CD14-positive monocyte (primary cell): ENCODE results near the gene FSHR. TPM values are rescaled to one million over a fixed set of nuclear protein-coding genes. Genes with fewer than 3 reads are reported as not detected.

Source experiments
- DNase-seq, 3 donors: peaks; one replicate each; pipeline ENCODE4 v3.0.0-alpha.2; 2011 to 2022
- H2AFZ ChIP-seq: 2 replicates; pipeline ENCODE4 v1.6.0; 2012; ENCODE audit warnings: mild to moderate bottlenecking, low read depth, low read length, inconsistent platforms; ENCODE audit not compliant: insufficient read depth, poor library complexity, severe bottlenecking
- H3K27ac ChIP-seq, 2 donors: 1 replicate in 1 of 2; 2 replicates in 1 of 2; pipeline ENCODE4 v1.5.1; 2012 to 2013; ENCODE audit warnings: low read length in 2 of 2, control low read depth in 1 of 2, inconsistent platforms in 1 of 2, low read depth in 1 of 2, mild to moderate bottlenecking in 1 of 2
- H3K27me3 ChIP-seq, 2 donors: one replicate each; pipeline versions ENCODE4 v1.6.0 to v1.6.1; 2011 to 2013; ENCODE audit warnings: low read length in 2 of 2; ENCODE audit not compliant: control insufficient read depth in 2 of 2, insufficient read depth in 2 of 2
- H3K36me3 ChIP-seq, 2 donors: replicated peaks in 1 of 2; 1 replicate in 1 of 2; 2 replicates in 1 of 2; pipeline versions ENCODE4 v1.5.1 to v1.6.1; 2012 to 2013; ENCODE audit warnings: low read length in 2 of 2, control low read depth in 1 of 2, inconsistent platforms in 1 of 2, mild to moderate bottlenecking in 1 of 2; ENCODE audit not compliant: insufficient read depth in 2 of 2, control insufficient read depth in 1 of 2
- H3K4me1 ChIP-seq, 2 donors: 1 replicate in 1 of 2; 2 replicates in 1 of 2; pipeline versions ENCODE4 v1.5.1 to v1.6.1; 2012 to 2013; ENCODE audit warnings: low read length in 2 of 2, control low read depth in 1 of 2, inconsistent platforms in 1 of 2, mild to moderate bottlenecking in 1 of 2, moderate library complexity in 1 of 2; ENCODE audit not compliant: insufficient read depth in 2 of 2, control insufficient read depth in 1 of 2
- H3K4me2 ChIP-seq: replicated peaks from 2 replicates; pipeline ENCODE3; 2012; ENCODE audit warnings: low read length, moderate library complexity, mild to moderate bottlenecking; ENCODE audit not compliant: poor library complexity, severe bottlenecking; ENCODE audit errors: extremely low read depth
- H3K4me3 ChIP-seq, 3 experiments: fragments of 200-600 bp in 1 of 3; sonication (generic) in 1 of 3; replicated peaks in 1 of 3; 1 replicate in 2 of 3; 2 replicates in 1 of 3; pipeline ENCODE4 v1.5.1; 2011 to 2013; ENCODE audit warnings: low read length in 3 of 3, mild to moderate bottlenecking in 3 of 3, control low read depth in 2 of 3, low read depth in 2 of 3, inconsistent platforms in 1 of 3, moderate library complexity in 1 of 3
- H3K79me2 ChIP-seq: 2 replicates; pipeline ENCODE4 v1.6.0; 2012; ENCODE audit warnings: mild to moderate bottlenecking, control low read depth, inconsistent platforms, low read length, moderate library complexity; ENCODE audit not compliant: insufficient read depth
- H3K9ac ChIP-seq: 2 replicates; pipeline ENCODE4 v1.6.0; 2017; ENCODE audit warnings: low read length, mild to moderate bottlenecking; ENCODE audit not compliant: insufficient read depth, poor library complexity, severe bottlenecking
- H3K9me3 ChIP-seq, 2 donors: replicated peaks in 1 of 2; 1 replicate in 1 of 2; 2 replicates in 1 of 2; pipeline versions ENCODE4 v1.5.1 to v1.6.1; 2012 to 2013; ENCODE audit warnings: low read length in 2 of 2, control low read depth in 1 of 2; ENCODE audit not compliant: control insufficient read depth in 1 of 2, insufficient read depth in 1 of 2
- H4K20me1 ChIP-seq: 2 replicates; pipeline ENCODE4 v1.6.0; 2012; ENCODE audit warnings: mild to moderate bottlenecking, low read length, control low read depth, moderate library complexity; ENCODE audit not compliant: insufficient read depth
- H3K27ac Mint-ChIP-seq, 7 donors: one replicate each; pipeline ENCODE4 v1.8.0; 2020; ENCODE audit warnings: mild to moderate bottlenecking in 7 of 7, mixed read lengths in 7 of 7, moderate library complexity in 6 of 7, inconsistent platforms in 2 of 7
- H3K27me3 Mint-ChIP-seq, 3 donors: one replicate each; pipeline ENCODE4 v1.8.0; 2021 to 2022; ENCODE audit warnings: low read depth in 3 of 3, mild to moderate bottlenecking in 3 of 3, mixed read lengths in 3 of 3, moderate library complexity in 3 of 3, inconsistent platforms in 1 of 3
- H3K36me3 Mint-ChIP-seq, 2 donors: one replicate each; pipeline ENCODE4 v1.8.0; 2020; ENCODE audit warnings: mixed read lengths in 2 of 2, inconsistent platforms in 1 of 2, mild to moderate bottlenecking in 1 of 2
- H3K4me1 Mint-ChIP-seq: one replicate; pipeline ENCODE4 v1.8.0; 2020; ENCODE audit warnings: mild to moderate bottlenecking, mixed read lengths
- H3K4me3 Mint-ChIP-seq, 2 donors: one replicate each; pipeline ENCODE4 v1.8.0; 2020; ENCODE audit warnings: mild to moderate bottlenecking in 2 of 2, mixed read lengths in 2 of 2, moderate library complexity in 1 of 2
- H3K9me3 Mint-ChIP-seq, 7 donors: one replicate each; pipeline ENCODE4 v1.8.0; 2020 to 2022; ENCODE audit warnings: mixed read lengths in 7 of 7, mild to moderate bottlenecking in 6 of 7, moderate library complexity in 6 of 7, inconsistent platforms in 2 of 7
- WGBS: methylation state at CpG from one replicate; pipeline ENCODE4 v1.1.5; 2013; ENCODE audit warnings: missing lambda C conversion rate; ENCODE audit not compliant: insufficient coverage; 5-methylcytosine and 5-hydroxymethylcytosine counted together
- intact Hi-C, 2 donors: fragments of 100-400 bp; cut with micrococcal nuclease; formaldehyde crosslinking; loops; one replicate each; pipeline versions ENCODE4 v1.15.0 to v1.15.1; 2023
- polyA plus RNA-seq, 3 donors: library from polyadenylated mRNA; depleted of rRNA in 1 of 3; unstranded in 2 of 3; stranded (reverse) in 1 of 3; fragments of 300-500 nt in 2 of 3; fragments of >200 nt in 1 of 3; fragmentation: Illumina TruSeq in 2 of 3; gene quantifications; 1 replicate in 2 of 3; 2 replicates in 1 of 3; pipeline ENCODE4 v1.2.3, GENCODE V29; 2012 to 2021
- TF ChIP-seq, protein P1 (sequence below): fragments of 200-600 bp; IDR thresholded peaks from one replicate; pipeline ENCODE4 v1.8.0; 2022; ENCODE audit warnings: antibody characterized with exemption, mild to moderate bottlenecking

FSHR gene
- polyA plus RNA-seq, 3 donors: not detected

DNA sequence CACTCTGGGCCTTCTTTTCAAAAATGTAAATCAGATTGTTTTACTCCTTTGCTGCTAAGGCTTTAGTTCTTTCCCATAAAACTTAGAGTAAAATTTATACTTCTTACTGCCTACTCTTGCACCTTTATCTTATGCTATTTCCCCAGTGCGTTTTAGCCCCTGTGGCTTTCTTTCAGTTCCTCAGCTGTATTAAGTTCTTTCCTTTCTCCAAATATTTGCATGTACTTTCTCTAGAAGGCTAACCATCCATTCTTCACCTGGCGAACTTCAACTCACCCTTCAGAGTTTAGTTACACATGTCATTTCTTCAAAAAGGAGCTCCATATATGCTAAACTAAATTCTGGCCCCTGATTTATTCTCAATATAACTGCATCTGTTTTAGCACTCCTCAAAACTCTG is 160.7 kb downstream of the FSHR start:
- 80% methylated on average over 2 of the region's 2 CpGs for WGBS
- Mint-ChIP-seq H3K4me3 (no peak overlapping the region), H3K9me3 (peaks cover 0 to 5% (median 0%) of the 10 kb centered on the region in 7 donors), H3K4me1 (no peaks in the 10 kb centered on the region), H3K36me3 (no peaks in the 10 kb centered on the region), H3K27ac (no peak overlapping the region), H3K27me3 (no peaks in the 10 kb centered on the region)
- Histone ChIP-seq H3K4me3 (no peak overlapping the region), H3K9me3 (no peaks in the 10 kb centered on the region), H3K36me3 (no peaks in the 10 kb centered on the region), H4K20me1 (no peaks in the 10 kb centered on the region), H3K79me2 (no peaks in the 10 kb centered on the region), H3K4me2 (no peak overlapping the region), H3K4me1 (no peaks in the 10 kb centered on the region), H3K9ac (no peak overlapping the region), H2AFZ (no peak overlapping the region), H3K27me3 (no peaks in the 10 kb centered on the region), H3K27ac (no peak overlapping the region)
- no peak for DNase-seq
- intact Hi-C loops: no loop called here
- TF ChIP-seq, protein P1, sequence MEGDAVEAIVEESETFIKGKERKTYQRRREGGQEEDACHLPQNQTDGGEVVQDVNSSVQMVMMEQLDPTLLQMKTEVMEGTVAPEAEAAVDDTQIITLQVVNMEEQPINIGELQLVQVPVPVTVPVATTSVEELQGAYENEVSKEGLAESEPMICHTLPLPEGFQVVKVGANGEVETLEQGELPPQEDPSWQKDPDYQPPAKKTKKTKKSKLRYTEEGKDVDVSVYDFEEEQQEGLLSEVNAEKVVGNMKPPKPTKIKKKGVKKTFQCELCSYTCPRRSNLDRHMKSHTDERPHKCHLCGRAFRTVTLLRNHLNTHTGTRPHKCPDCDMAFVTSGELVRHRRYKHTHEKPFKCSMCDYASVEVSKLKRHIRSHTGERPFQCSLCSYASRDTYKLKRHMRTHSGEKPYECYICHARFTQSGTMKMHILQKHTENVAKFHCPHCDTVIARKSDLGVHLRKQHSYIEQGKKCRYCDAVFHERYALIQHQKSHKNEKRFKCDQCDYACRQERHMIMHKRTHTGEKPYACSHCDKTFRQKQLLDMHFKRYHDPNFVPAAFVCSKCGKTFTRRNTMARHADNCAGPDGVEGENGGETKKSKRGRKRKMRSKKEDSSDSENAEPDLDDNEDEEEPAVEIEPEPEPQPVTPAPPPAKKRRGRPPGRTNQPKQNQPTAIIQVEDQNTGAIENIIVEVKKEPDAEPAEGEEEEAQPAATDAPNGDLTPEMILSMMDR: no peak

DNA sequence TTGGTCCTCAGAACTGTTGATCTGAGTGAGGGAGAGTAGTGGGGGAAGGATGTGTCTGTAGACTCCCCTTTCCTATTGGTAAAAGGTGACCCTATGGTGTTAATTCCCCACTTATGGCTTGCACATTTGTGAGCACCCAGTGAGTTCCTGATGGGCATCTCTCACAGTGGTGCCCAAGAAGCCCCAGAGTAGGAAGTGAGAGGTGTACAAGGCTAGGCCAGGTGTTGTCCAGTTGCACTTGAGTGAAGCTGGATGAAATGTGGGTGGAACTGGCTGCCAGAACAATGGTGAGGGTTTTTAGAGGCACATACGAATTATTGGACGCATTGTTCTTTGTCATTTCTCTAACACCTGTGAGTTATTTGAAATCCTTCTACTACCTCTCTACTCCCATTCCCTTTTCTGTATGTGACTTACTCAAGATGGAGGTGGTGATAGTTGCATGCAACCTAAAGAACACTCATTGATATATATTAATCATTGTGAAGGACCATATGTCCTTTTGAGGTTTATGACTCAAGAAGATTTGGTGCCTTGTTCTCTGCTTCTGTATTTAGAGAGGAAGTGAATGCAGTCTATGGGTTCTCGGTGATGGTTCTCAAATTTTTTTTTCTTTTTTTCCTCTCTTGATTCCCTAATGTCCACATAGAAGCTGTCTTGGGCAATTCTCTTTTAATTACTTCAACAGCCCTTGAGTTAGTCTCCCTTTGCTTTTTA is 162.7 kb downstream of the FSHR start:
- TF ChIP-seq, protein P1: no peak
- H3K27ac ChIP-seq: no peak overlapping the region
- no peak overlapping the region for H2AFZ ChIP-seq
- peak in 1 of 3 donors; percentile 8 for DNase-seq
- Mint-ChIP-seq H3K36me3 (no peaks in the 10 kb centered on the region), H3K27me3 (peaks cover 0 to 2% (median 0%) of the 10 kb centered on the region in 3 donors), H3K27ac (no peak overlapping the region), H3K9me3 (peaks cover 0 to 5% (median 0%) of the 10 kb centered on the region in 7 donors), H3K4me1 (no peaks in the 10 kb centered on the region), H3K4me3 (no peak overlapping the region)
- no peaks in the 10 kb centered on the region for H3K4me1 ChIP-seq
- H3K4me2 ChIP-seq: no peak overlapping the region
- WGBS: no CpG with 5 or more reads among the region's 3 CpGs
- H4K20me1 ChIP-seq: no peaks in the 10 kb centered on the region
- no peak overlapping the region for H3K4me3 ChIP-seq
- intact Hi-C loops: no loop called here
- H3K36me3 ChIP-seq: no peaks in the 10 kb centered on the region
- H3K27me3 ChIP-seq: no peaks in the 10 kb centered on the region
- H3K9me3 ChIP-seq: no peaks in the 10 kb centered on the region
- H3K9ac ChIP-seq: no peak overlapping the region
- no peaks in the 10 kb centered on the region for H3K79me2 ChIP-seq
